HL-60 (cell line): ENCODE results near the gene PSMD14.

ENCODE experiments used
- DNase-seq, 2 experiments: peaks; one replicate each; pipeline ENCODE4 v3.0.0-alpha.2; 2010 to 2020; ENCODE audit warnings: low read depth in 1 of 2, low spot score in 1 of 2
- H3K27ac ChIP-seq: fragments of 250-450 bp; sonication (Bioruptor Pico); replicated peaks from 2 replicates; pipeline ENCODE4 v1.5.1; 2020; ENCODE audit warnings: mild to moderate bottlenecking, moderate library complexity
- H3K27me3 ChIP-seq: fragments of 250-450 bp; sonication (Bioruptor Pico); 2 replicates; pipeline ENCODE4 v1.5.1; 2021; ENCODE audit warnings: mild to moderate bottlenecking, moderate library complexity; ENCODE audit not compliant: insufficient read depth, poor library complexity, severe bottlenecking
- H3K4me3 ChIP-seq: replicated peaks from 2 replicates; pipeline ENCODE4 v1.5.1; 2011; ENCODE audit warnings: mild to moderate bottlenecking, control low read depth, low read length; ENCODE audit not compliant: insufficient read depth
- GABPA ChIP-seq: IDR thresholded peaks from 2 replicates; pipeline ENCODE4 v1.6.1; 2012; ENCODE audit warnings: low read depth
- POLR2AphosphoS5 ChIP-seq: IDR thresholded peaks from 2 replicates; pipeline ENCODE4 v1.6.1; 2012; ENCODE audit warnings: low read depth
- SPI1 ChIP-seq: IDR thresholded peaks from 2 replicates; pipeline ENCODE4 v1.6.1; 2012; ENCODE audit warnings: low read depth, mild to moderate bottlenecking, borderline replicate concordance
- TF ChIP-seq, protein P1 (sequence below): IDR thresholded peaks from 2 replicates; pipeline ENCODE4 v1.6.1; 2012; ENCODE audit warnings: low read depth; ENCODE audit not compliant: insufficient replicate concordance
- TF ChIP-seq, protein P2 (sequence below): IDR thresholded peaks from one replicate; pipeline ENCODE4 v1.5.1; 2011; ENCODE audit warnings: low read length, control low read depth, inconsistent platforms; ENCODE audit not compliant: insufficient read depth

Gene PSMD14

GRCh38 chr2:161303535-161304050, 4.6 kb upstream of the PSMD14 start:
- no peak overlapping the region for H3K4me3 ChIP-seq
- H3K27me3 ChIP-seq = no peaks in the 10 kb centered on the region
- TF ChIP-seq, protein P1, sequence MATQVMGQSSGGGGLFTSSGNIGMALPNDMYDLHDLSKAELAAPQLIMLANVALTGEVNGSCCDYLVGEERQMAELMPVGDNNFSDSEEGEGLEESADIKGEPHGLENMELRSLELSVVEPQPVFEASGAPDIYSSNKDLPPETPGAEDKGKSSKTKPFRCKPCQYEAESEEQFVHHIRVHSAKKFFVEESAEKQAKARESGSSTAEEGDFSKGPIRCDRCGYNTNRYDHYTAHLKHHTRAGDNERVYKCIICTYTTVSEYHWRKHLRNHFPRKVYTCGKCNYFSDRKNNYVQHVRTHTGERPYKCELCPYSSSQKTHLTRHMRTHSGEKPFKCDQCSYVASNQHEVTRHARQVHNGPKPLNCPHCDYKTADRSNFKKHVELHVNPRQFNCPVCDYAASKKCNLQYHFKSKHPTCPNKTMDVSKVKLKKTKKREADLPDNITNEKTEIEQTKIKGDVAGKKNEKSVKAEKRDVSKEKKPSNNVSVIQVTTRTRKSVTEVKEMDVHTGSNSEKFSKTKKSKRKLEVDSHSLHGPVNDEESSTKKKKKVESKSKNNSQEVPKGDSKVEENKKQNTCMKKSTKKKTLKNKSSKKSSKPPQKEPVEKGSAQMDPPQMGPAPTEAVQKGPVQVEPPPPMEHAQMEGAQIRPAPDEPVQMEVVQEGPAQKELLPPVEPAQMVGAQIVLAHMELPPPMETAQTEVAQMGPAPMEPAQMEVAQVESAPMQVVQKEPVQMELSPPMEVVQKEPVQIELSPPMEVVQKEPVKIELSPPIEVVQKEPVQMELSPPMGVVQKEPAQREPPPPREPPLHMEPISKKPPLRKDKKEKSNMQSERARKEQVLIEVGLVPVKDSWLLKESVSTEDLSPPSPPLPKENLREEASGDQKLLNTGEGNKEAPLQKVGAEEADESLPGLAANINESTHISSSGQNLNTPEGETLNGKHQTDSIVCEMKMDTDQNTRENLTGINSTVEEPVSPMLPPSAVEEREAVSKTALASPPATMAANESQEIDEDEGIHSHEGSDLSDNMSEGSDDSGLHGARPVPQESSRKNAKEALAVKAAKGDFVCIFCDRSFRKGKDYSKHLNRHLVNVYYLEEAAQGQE = no peak
- TF ChIP-seq POLR2AphosphoS5 (no peak), SPI1 (no peak), GABPA (no peak)
- TF ChIP-seq, protein P2, sequence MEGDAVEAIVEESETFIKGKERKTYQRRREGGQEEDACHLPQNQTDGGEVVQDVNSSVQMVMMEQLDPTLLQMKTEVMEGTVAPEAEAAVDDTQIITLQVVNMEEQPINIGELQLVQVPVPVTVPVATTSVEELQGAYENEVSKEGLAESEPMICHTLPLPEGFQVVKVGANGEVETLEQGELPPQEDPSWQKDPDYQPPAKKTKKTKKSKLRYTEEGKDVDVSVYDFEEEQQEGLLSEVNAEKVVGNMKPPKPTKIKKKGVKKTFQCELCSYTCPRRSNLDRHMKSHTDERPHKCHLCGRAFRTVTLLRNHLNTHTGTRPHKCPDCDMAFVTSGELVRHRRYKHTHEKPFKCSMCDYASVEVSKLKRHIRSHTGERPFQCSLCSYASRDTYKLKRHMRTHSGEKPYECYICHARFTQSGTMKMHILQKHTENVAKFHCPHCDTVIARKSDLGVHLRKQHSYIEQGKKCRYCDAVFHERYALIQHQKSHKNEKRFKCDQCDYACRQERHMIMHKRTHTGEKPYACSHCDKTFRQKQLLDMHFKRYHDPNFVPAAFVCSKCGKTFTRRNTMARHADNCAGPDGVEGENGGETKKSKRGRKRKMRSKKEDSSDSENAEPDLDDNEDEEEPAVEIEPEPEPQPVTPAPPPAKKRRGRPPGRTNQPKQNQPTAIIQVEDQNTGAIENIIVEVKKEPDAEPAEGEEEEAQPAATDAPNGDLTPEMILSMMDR = no peak
- no peak for DNase-seq
- no peak overlapping the region for H3K27ac ChIP-seq

DNA sequence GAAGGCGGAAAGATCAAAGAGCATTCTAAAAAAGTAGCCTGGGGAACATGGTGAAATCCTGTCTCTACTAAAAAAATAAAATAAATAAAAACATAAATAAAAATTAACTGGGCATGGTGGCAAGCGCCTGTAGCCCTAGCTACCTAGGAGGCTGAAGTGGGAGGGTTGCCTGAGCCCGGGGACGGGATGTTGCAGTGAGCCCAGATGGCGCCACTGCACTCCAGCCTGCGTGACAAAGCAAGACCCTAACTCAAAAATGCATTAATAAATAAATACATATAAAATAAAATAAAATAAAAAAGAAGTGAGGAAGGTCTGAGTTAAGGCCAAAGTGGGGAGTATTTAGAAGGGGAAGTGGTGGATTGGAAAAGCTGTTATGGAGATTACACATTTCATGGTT, 1.3 kb upstream of the PSMD14 start:
- Histone ChIP-seq H3K27ac (peak overlapping the region; percentile 90; the same call in 1 of the 2 replicates), H3K27me3 (no peaks in the 10 kb centered on the region), H3K4me3 (no peak overlapping the region)
- no peak for DNase-seq
- TF ChIP-seq, protein P2 = no peak
- TF ChIP-seq GABPA (no peak), SPI1 (peak; percentile 77), POLR2AphosphoS5 (no peak)
- TF ChIP-seq, protein P1 = no peak

- Histone ChIP-seq H3K27ac (peak overlapping the region; percentile 90), H3K27me3 (no peaks in the 10 kb centered on the region), H3K4me3 (peak overlapping the region; percentile 73)
- TF ChIP-seq GABPA (no peak), POLR2AphosphoS5 (no peak)
- TF ChIP-seq, protein P2 = no peak
- no peak for DNase-seq
Observed at GRCh38 chr2:161307676-161308075, 549 bp upstream of the PSMD14 start.

DNA sequence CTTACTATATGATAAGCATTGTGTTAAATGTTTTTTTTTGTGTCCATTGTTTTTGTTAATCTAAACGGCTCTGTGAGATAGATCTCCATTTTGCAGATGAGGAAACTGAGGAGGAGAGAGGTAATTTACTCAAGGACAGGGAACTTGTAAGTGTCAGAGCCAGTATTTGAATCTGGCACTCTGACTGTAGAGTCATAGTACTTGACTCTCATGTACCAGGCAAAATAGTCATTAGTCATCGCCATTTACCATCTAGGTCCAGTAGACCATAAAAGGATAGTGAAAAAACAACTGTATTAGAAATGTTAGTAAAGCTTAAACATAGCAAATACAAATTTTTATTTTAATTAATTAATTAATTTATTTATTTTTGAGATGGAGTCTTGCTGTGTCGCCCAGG, 4.8 kb downstream of the PSMD14 start:
- Histone ChIP-seq H3K27ac (no peak overlapping the region), H3K4me3 (no peak overlapping the region), H3K27me3 (no peaks in the 10 kb centered on the region)
- DNase-seq = no peak
- TF ChIP-seq SPI1 (no peak), POLR2AphosphoS5 (no peak), GABPA (no peak)
- TF ChIP-seq, protein P1 = no peak
- TF ChIP-seq, protein P2 = no peak
